Activated CD4-positive, alpha-beta memory T cell treated with anti-CD3 and anti-CD28 coated beads for 36 hours (primary cell): ENCODE measurements around the gene SMAD9. TPM values are rescaled to one million over a fixed set of nuclear protein-coding genes. Genes with fewer than 3 reads are reported as not detected.
"Not testable (repeated sequence)": the region's sequence is repeated elsewhere in the genome, so short reads cannot be mapped to it uniquely, and the experiment has no call there.

Experiments used
- CTCF ChIA-PET: fragments of 350-600 bp; sonication (Branson Sonifier 250); formaldehyde crosslinking; loops from one replicate; lab custom pipeline; 2021; ENCODE audit warnings: antibody characterized with exemption, inconsistent platforms; lab: Charles Lee
- POLR2A ChIA-PET: fragments of 350-600 bp; sonication (Branson Sonifier 250); formaldehyde crosslinking; loops from one replicate; lab custom pipeline; 2021; ENCODE audit warnings: antibody characterized with exemption; lab: Charles Lee
- DNase-seq: peaks from one replicate; pipeline ENCODE4 v3.0.0-alpha.2; 2020
- H3K27ac Mint-ChIP-seq: one replicate; pipeline ENCODE4 v1.8.0; 2021; ENCODE audit warnings: mixed read lengths
- H3K27me3 Mint-ChIP-seq: one replicate; pipeline ENCODE4 v1.8.0; 2021; ENCODE audit warnings: mixed read lengths
- H3K36me3 Mint-ChIP-seq: one replicate; pipeline ENCODE4 v1.8.0; 2021; ENCODE audit warnings: mixed read lengths
- H3K4me1 Mint-ChIP-seq: one replicate; pipeline ENCODE4 v1.8.0; 2021; ENCODE audit warnings: low read depth, mixed read lengths
- H3K4me3 Mint-ChIP-seq: one replicate; pipeline ENCODE4 v1.8.0; 2021; ENCODE audit warnings: mild to moderate bottlenecking, mixed read lengths
- H3K9me3 Mint-ChIP-seq: one replicate; pipeline ENCODE4 v1.8.0; 2021; ENCODE audit warnings: mixed read lengths
- intact Hi-C: fragments of 100-400 bp; cut with micrococcal nuclease; formaldehyde crosslinking; loops from one replicate; pipeline ENCODE4 v1.15.1; 2023
- total RNA-seq, 2 experiments: library from RNA; stranded (reverse); gene quantifications; one replicate each; pipeline ENCODE4 v1.2.3, GENCODE V29; 2021

The SMAD9 gene
- total RNA-seq, 2 experiments from 2014 or later, result not detected

DNA sequence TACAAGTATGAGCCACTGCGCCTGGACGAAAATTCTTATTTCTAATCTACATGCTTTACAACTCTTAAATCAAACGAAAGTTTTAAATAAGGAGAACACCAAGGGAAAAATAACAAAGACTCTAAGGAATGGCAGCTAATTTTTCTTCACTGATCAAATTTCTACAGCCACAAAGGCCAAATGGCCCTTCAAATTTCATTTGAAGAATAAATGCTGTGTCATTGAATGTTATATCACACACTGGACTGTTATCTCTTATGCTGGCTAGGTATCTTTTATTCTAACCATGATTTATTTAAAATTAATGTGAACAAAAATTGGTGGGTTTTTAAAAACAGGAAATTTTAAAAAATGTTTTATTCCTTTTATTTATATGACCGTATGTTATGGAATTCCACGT, 14.1 kb downstream of the SMAD9 start:
- no peak overlapping the region for H3K27ac Mint-ChIP-seq
- ChIA-PET CTCF (interaction anchor here (0.7 kb wide), 1 partner anchor 13 kb away, joined by 4 read pairs; no protein-coding TSS in a partner anchor), POLR2A (no interaction called here)
- DNase-seq, result no peak
- no peaks in the 10 kb centered on the region for H3K4me1 Mint-ChIP-seq
- intact Hi-C loops, result no loop called here
- no peak overlapping the region for H3K4me3 Mint-ChIP-seq
- H3K9me3 Mint-ChIP-seq, result no peaks in the 10 kb centered on the region
- no peaks in the 10 kb centered on the region for H3K36me3 Mint-ChIP-seq
- peaks cover 14% of the 10 kb centered on the region for H3K27me3 Mint-ChIP-seq

DNA sequence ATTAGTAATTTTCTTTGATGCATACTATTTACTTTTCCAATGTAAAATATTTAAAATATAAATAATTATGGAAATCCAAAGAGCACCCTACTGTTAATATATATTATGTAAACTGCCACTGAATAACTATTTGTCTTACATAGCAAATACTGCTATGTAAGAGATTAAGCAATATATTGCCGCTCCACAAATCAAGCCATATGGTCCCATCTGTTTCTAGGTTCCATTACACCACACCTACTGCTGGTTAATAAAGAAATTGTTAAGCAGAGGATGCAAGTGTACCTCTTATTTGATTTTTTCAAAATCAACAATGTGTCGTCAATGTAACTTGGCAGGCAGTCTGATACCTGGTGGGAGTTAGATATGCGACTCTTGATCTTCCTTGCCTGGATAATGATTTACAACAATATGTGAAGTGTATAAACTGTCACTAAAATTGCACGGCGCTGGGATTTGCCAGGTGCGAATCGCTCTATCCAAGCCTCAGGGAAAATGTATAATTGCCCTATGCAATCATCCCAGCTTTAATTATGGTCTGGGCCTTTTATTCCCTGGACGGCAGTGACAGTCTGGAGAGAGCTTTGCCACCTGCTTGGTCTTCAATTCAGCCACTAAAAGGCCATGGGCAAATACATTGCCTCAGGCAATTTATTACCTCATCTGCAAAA, 16.0 kb downstream of the SMAD9 start:
- POLR2A ChIA-PET, result no interaction called here
- H3K36me3 Mint-ChIP-seq, result no peaks in the 10 kb centered on the region
- peaks cover 14% of the 10 kb centered on the region for H3K27me3 Mint-ChIP-seq
- CTCF ChIA-PET, result no interaction called here
- no peaks in the 10 kb centered on the region for H3K9me3 Mint-ChIP-seq
- intact Hi-C loops, result no loop called here
- no peak for DNase-seq
- H3K4me1 Mint-ChIP-seq, result no peaks in the 10 kb centered on the region
- no peak overlapping the region for H3K27ac Mint-ChIP-seq
- H3K4me3 Mint-ChIP-seq, result no peak overlapping the region

DNA sequence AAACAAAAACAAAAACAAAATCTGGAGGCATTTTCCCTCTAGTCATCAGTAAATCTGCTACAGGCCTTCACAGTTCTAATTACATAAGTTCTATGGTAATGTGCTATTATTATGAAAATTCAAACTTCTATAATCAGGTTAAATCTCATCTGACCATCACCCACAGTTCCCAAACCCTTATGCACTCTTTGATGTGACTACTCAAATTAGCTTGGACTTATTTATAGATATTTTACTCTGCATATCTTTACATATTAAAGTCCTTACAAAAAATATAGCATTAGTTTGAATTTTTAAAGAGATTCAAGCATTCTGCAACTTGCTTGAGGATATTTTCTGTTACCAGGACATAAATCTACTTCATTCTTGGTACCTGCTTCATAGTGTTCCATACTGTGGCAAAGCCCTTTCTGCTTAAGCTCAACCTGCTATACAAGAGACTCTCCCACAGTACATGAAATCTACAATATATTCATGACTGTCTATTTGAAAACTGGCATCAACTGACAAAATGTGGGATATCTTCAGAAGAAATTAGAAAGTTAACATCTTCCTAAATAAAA, 22.9 kb downstream of the SMAD9 start:
- intact Hi-C loops, result no loop called here
- H3K4me3 Mint-ChIP-seq, result no peak overlapping the region
- no peak overlapping the region for H3K27ac Mint-ChIP-seq
- POLR2A ChIA-PET, result no interaction called here
- no peak for DNase-seq
- H3K36me3 Mint-ChIP-seq, result no peaks in the 10 kb centered on the region
- CTCF ChIA-PET, result no interaction called here
- peaks cover 21% of the 10 kb centered on the region for H3K27me3 Mint-ChIP-seq
- no peaks in the 10 kb centered on the region for H3K9me3 Mint-ChIP-seq
- no peaks in the 10 kb centered on the region for H3K4me1 Mint-ChIP-seq

DNA sequence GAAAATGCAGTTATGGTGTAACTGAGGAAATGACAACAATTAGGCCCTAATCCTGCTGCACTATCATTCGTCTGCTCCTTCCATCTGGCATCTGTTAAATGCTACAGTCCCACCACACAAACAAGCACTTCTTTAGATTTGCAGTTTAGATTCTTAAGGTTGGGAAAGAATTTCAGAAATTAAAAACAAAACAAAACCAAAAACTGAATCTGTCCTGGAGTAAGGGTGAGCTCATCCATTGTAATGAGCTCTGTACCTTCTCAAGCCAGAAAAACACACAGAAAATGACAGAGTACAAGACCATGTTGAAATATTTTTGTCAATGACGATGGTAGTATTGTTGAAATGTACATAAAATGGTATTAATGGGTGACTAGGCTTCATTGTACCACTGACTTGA, 28.3 kb downstream of the SMAD9 start:
- no peak for DNase-seq
- intact Hi-C loops, result no loop called here
- H3K4me1 Mint-ChIP-seq, result no peaks in the 10 kb centered on the region
- H3K4me3 Mint-ChIP-seq, result no peak overlapping the region
- no peaks in the 10 kb centered on the region for H3K36me3 Mint-ChIP-seq
- H3K27me3 Mint-ChIP-seq, result peaks cover 25% of the 10 kb centered on the region
- ChIA-PET POLR2A (no interaction called here), CTCF (no interaction called here)
- H3K9me3 Mint-ChIP-seq, result no peaks in the 10 kb centered on the region
- H3K27ac Mint-ChIP-seq, result no peak overlapping the region

DNA sequence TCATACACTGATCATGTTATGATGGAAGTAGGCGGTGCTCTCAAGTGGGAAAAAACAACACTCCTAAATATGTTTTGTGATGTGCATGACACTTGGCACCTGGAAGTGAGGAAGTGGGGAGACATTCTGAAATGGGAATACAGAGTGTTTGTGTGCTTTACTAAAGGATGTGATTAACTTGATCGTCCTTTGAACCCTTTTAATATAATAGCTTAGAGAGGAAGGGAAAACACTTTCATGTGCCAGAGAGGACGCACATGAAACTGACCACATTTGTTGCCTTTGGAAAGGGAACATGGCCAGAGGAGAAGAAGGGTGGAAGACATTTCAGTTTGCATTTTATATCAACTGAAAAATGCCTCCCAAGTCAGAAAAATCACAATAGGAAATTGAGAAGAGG, 31.4 kb downstream of the SMAD9 start:
- no peaks in the 10 kb centered on the region for H3K9me3 Mint-ChIP-seq
- no peak overlapping the region for H3K4me3 Mint-ChIP-seq
- DNase-seq, result no peak
- CTCF ChIA-PET, result no interaction called here
- no peaks in the 10 kb centered on the region for H3K36me3 Mint-ChIP-seq
- H3K27me3 Mint-ChIP-seq, result peaks cover 22% of the 10 kb centered on the region
- H3K4me1 Mint-ChIP-seq, result no peaks in the 10 kb centered on the region
- H3K27ac Mint-ChIP-seq, result no peak overlapping the region
- POLR2A ChIA-PET, result no interaction called here
- intact Hi-C loops, result no loop called here

DNA sequence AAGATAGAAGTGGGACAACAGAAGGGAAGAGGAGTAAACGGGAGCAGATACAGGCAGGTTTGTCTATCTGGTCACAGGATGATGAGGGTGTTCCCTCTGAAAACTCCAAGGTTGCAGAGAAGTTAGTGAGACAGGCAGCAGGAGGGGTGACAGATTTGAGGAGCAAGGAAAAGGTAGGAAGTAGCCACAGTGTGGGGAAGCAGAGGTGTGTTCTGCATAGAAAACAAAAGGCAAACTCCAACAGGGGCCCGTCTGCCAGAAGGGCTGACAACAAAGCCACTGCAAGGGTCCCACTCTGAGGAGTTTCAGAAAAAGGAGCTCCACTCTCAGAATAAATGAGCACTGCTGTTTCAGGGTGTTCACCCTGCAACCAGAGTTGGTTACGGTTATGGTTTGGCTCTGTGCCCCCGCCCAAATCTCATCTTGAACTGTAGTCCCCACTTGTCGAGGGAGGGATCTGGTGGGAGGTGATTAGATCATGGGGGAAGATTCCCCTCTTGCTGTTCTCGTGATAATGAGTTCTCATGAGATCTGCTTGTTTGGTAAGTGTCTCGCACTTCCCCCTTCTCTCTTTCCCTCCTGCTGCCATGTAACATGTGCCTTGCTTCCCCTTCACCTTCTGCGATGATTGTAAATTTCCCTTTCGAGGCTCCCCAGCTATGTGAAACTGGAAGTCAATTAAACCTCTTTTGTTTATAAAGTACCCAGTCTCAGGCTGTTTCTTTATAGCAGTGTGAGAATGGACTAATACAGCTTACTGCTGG, 32.1 kb downstream of the SMAD9 start:
- CTCF ChIA-PET, result no interaction called here
- H3K36me3 Mint-ChIP-seq, result no peaks in the 10 kb centered on the region
- no peak overlapping the region for H3K27ac Mint-ChIP-seq
- no peaks in the 10 kb centered on the region for H3K9me3 Mint-ChIP-seq
- H3K4me1 Mint-ChIP-seq, result no peaks in the 10 kb centered on the region
- DNase-seq, result no peak
- intact Hi-C loops, result no loop called here
- POLR2A ChIA-PET, result no interaction called here
- peaks cover 22% of the 10 kb centered on the region for H3K27me3 Mint-ChIP-seq
- H3K4me3 Mint-ChIP-seq, result no peak overlapping the region

DNA sequence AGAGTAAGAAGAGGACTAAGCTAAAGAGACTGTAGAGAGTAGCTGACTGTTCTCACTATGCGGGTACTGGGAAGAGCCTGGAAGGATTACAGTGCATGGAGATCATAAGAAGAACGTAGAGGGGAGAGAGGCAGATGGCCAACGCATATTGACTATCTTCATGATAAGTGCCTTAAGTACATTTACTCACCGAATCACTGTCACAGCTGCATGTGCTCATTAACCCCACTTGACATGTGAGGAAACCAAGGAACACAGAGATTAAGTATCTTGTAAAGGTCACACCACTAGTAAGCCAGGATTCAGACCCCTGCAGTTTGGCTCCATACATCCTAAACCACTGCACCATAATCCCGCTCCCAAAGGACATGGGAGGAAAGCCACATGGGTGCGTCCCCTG, 34.1 kb downstream of the SMAD9 start:
- Mint-ChIP-seq H3K4me3 (no peak overlapping the region), H3K4me1 (no peaks in the 10 kb centered on the region), H3K9me3 (no peaks in the 10 kb centered on the region), H3K27ac (no peak overlapping the region), H3K27me3 (peaks cover 14% of the 10 kb centered on the region), H3K36me3 (no peaks in the 10 kb centered on the region)
- POLR2A ChIA-PET, result no interaction called here
- CTCF ChIA-PET, result no interaction called here
- intact Hi-C loops, result no loop called here
- no peak for DNase-seq

DNA sequence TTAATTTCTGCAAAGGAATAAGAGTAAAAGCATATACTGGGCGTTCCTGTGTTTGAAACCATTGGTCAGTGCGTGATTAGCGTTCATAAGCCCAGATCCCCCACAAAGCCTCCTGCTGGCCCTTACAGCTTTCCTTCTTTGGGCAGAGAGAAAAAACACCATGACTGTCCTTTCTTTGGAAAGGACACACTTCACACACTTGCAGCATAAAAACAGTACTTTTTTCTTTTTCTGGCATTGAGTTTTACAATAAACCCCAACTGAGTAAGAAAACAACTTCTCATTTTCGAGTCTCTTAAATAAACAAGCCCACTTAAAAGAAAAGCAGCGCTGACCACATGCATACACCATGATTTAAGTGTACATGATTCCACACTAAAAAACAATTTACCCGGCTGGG, 35.8 kb downstream of the SMAD9 start:
- H3K9me3 Mint-ChIP-seq, result no peaks in the 10 kb centered on the region
- POLR2A ChIA-PET, result no interaction called here
- no peak for DNase-seq
- H3K4me1 Mint-ChIP-seq, result no peaks in the 10 kb centered on the region
- H3K36me3 Mint-ChIP-seq, result no peaks in the 10 kb centered on the region
- no peak overlapping the region for H3K4me3 Mint-ChIP-seq
- H3K27ac Mint-ChIP-seq, result no peak overlapping the region
- intact Hi-C loops, result no loop called here
- peaks cover 14% of the 10 kb centered on the region for H3K27me3 Mint-ChIP-seq
- CTCF ChIA-PET, result no interaction called here

DNA sequence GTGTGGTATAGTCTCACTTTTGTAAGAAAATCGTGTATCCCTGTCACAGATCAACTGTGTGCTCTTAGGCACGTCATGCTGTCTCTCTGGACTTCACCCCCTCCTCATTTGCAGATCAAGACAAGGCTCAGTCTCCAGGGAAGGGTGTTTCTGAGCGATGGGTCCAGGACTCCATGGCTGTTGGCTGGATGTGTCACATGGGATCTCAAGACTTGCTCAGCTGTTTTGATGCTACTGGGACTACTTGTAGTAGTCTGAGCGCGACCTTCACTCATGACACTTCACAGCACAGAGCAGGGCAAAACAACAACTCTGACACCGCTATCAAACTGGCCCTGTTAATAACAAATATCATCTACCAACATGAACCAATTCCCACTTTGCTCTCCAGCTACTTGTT, 36.2 kb downstream of the SMAD9 start:
- no peaks in the 10 kb centered on the region for H3K4me1 Mint-ChIP-seq
- CTCF ChIA-PET, result no interaction called here
- H3K4me3 Mint-ChIP-seq, result no peak overlapping the region
- H3K27me3 Mint-ChIP-seq, result peaks cover 12% of the 10 kb centered on the region
- no peak overlapping the region for H3K27ac Mint-ChIP-seq
- no peaks in the 10 kb centered on the region for H3K36me3 Mint-ChIP-seq
- no peaks in the 10 kb centered on the region for H3K9me3 Mint-ChIP-seq
- intact Hi-C loops, result no loop called here
- no peak for DNase-seq
- POLR2A ChIA-PET, result no interaction called here

DNA sequence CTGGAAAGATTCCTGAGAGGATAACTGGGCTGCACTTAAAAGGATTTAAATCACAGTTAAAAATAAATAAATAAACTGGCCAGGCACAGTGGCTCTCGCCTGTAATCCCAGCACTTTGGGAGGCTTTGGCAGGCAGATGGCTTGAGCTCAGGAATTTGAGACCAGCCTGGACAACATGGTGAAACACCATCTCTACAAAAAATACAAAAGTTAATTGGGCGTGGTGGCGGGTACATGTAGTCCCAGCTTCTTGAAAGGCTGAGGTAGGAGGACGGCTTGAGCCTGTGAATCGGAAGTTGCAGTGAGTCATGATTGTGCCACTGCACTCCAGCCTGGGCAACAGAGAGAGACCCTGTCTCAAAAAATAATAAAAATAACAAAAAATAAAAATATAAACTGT, 36.6 kb downstream of the SMAD9 start:
- peaks cover 12% of the 10 kb centered on the region for H3K27me3 Mint-ChIP-seq
- POLR2A ChIA-PET, H3K4me3 Mint-ChIP-seq, H3K4me1 Mint-ChIP-seq, H3K9me3 Mint-ChIP-seq, CTCF ChIA-PET, DNase-seq, H3K27ac Mint-ChIP-seq, intact Hi-C loops, H3K36me3 Mint-ChIP-seq: not testable (repeated sequence)

DNA sequence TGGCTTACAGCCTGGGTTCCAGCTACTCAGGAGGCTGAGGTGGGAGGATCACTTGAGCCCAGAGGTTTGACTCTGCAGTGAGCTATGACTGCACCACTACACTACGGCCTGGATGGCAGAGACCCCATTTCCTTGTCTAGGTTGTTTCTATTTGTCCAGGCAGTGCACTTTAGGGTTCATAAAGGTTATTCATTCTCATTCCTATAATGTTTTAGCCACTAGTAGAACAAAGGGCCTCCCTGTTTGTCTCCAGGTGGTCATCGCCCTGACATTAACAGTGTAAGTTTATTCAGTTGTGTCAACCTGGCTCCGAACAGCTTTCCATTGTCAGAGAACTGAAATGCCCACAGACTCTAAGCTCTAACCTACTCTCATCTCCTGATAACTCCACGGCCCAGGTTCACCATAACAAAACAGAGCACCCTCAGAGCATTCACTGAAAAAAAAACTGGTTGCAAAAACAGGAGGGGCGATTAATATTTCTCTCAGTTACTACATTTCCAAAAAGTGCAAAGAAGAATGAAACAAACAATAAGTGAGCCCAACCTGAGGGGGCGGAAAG, 37.1 kb downstream of the SMAD9 start:
- Mint-ChIP-seq H3K4me3 (no peak overlapping the region), H3K27ac (no peak overlapping the region), H3K4me1 (no peaks in the 10 kb centered on the region), H3K27me3 (peaks cover 12% of the 10 kb centered on the region), H3K9me3 (no peaks in the 10 kb centered on the region), H3K36me3 (no peaks in the 10 kb centered on the region)
- ChIA-PET CTCF (no interaction called here), POLR2A (no interaction called here)
- intact Hi-C loops, result no loop called here
- no peak for DNase-seq

DNA sequence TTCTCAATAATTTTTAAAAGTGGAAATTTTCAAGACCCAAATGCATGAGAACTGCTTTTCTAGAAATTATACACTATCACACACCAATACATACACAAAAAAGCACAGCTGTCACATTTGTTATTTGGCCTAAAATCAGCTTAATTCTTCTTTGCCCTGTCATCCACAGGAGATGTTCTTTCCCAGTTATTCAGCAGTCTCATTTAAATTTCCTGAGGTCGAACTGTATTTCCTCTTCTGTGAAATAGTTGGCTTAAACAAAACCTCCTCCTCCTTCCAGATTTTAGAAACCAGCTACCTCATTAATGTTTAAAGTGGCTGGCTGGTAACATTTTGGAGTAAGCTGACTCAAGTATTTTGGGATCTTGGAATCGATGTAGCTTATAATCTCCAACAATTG, 39.1 kb downstream of the SMAD9 start:
- H3K9me3 Mint-ChIP-seq, result no peaks in the 10 kb centered on the region
- no peaks in the 10 kb centered on the region for H3K36me3 Mint-ChIP-seq
- intact Hi-C loops, result no loop called here
- ChIA-PET POLR2A (no interaction called here), CTCF (no interaction called here)
- no peak overlapping the region for H3K27ac Mint-ChIP-seq
- no peak for DNase-seq
- H3K4me1 Mint-ChIP-seq, result no peaks in the 10 kb centered on the region
- H3K27me3 Mint-ChIP-seq, result peaks cover under 1% of the 10 kb centered on the region
- H3K4me3 Mint-ChIP-seq, result no peak overlapping the region
